Kidney (tissue), 14 donors: ENCODE data around the gene LTBP2. TPM values are rescaled to one million over a fixed set of nuclear protein-coding genes. Genes with fewer than 3 reads are reported as not detected.

Experiments
- DNase-seq, 5 donors: peaks; one replicate each; pipeline ENCODE4 v3.0.0-alpha.2; 2013 to 2020
- FAIRE-seq: peaks from 2 replicates; lab custom pipeline; 2012; peaks lifted over from hg19 to GRCh38; lab: Jason Lieb, UNC
- H3K27ac ChIP-seq, 2 donors: one replicate each; pipeline ENCODE4 v1.7.0; 2013; ENCODE audit warnings: low read depth in 2 of 2, low read length in 2 of 2, inconsistent platforms in 1 of 2
- H3K27me3 ChIP-seq: one replicate; pipeline ENCODE4 v1.7.1; 2013; ENCODE audit warnings: low read length, inconsistent platforms; ENCODE audit not compliant: control insufficient read depth, insufficient read depth
- H3K36me3 ChIP-seq, 3 donors: one replicate each; pipeline versions ENCODE4 v1.7.0 to v1.7.1; 2013; ENCODE audit warnings: low read length in 3 of 3, control low read depth in 1 of 3, inconsistent platforms in 1 of 3; ENCODE audit not compliant: insufficient read depth in 3 of 3, control insufficient read depth in 2 of 3
- H3K4me1 ChIP-seq, 3 donors: one replicate each; pipeline versions ENCODE4 v1.7.0 to v1.7.1; 2013; ENCODE audit warnings: low read length in 3 of 3, inconsistent platforms in 1 of 3, low read depth in 1 of 3; ENCODE audit not compliant: control insufficient read depth in 2 of 3, insufficient read depth in 2 of 3
- H3K4me3 ChIP-seq, 3 donors: one replicate each; pipeline versions ENCODE4 v1.7.0 to v1.8.1; 2013; ENCODE audit warnings: low read length in 3 of 3, control low read depth in 1 of 3, inconsistent platforms in 1 of 3
- H3K9ac ChIP-seq, 3 donors: one replicate each; pipeline versions ENCODE4 v1.7.0 to v1.7.1; 2013; ENCODE audit warnings: low read length in 3 of 3, control low read depth in 1 of 3, inconsistent platforms in 1 of 3
- H3K9me3 ChIP-seq, 3 donors: one replicate each; pipeline versions ENCODE4 v1.7.0 to v1.7.1; 2013; ENCODE audit warnings: low read length in 3 of 3, control low read depth in 1 of 3, inconsistent platforms in 1 of 3; ENCODE audit not compliant: control insufficient read depth in 2 of 3, insufficient read depth in 1 of 3
- CTCF ChIP-seq: IDR thresholded peaks from 3 replicates; pipeline ENCODE4 v1.5.1; 2012; ENCODE audit warnings: mild to moderate bottlenecking, moderate library complexity, borderline replicate concordance; ENCODE audit not compliant: insufficient read depth; ENCODE audit errors: extremely low read depth
- intact Hi-C: fragments of 100-400 bp; cut with DNase I; formaldehyde crosslinking; loops from one replicate; pipeline ENCODE4 v1.11.1; 2022
- polyA plus RNA-seq: library from polyadenylated mRNA; stranded (reverse); fragments of 350-450 nt; fragmentation: Illumina TruSeq; extraction: RNeasy Lipid Tissue Mini Kit (QIAGEN cat#74804); gene quantifications from one replicate; pipeline ENCODE4 v1.2.3, GENCODE V29; 2014; ENCODE audit warnings: low read depth, low replicate concordance; ENCODE audit not compliant: insufficient read depth
- total RNA-seq: library from RNA; stranded (reverse); fragmentation: NEBNext Ultra II Directional; extraction: Animal tissue kit (Norgen Biotek cat#: 25700); gene quantifications from one replicate; pipeline ENCODE4 v1.2.1, GENCODE V29; 2021
- donor health status: control.
- donor health status: control.
- donor health status: control.
- donor health status: control.
- donor health status: control.
- donor health status: DM: yes; HTN: yes; CAD: no.
- donor health status: Normal renal cell carcinoma (clear cell type).

The LTBP2 gene
- total and polyA plus RNA-seq, 2 donors from 2014 or later, result 2.9 to 10.4 TPM

GRCh38 chr14:74516451-74517160, 95.4 kb downstream of the LTBP2 start:
- Histone ChIP-seq H3K4me1 (no peaks in the 10 kb centered on the region), H3K27ac (no peak overlapping the region), H3K9ac (no peak overlapping the region), H3K27me3 (no peaks in the 10 kb centered on the region), H3K36me3 (peaks cover 0 to 4% (median 0%) of the 10 kb centered on the region in 3 donors), H3K9me3 (no peaks in the 10 kb centered on the region), H3K4me3 (no peak overlapping the region)
- TF ChIP-seq CTCF, result no peak
- no peak for FAIRE-seq
- DNase-seq, result peak in 1 of 5 donors; percentile 53
- intact Hi-C loops, result no loop called here

- H3K9me3 ChIP-seq, result no peaks in the 10 kb centered on the region
- no peak overlapping the region for H3K9ac ChIP-seq
- no peak for TF ChIP-seq CTCF
- no peaks in the 10 kb centered on the region for H3K27me3 ChIP-seq
- H3K4me1 ChIP-seq, result no peaks in the 10 kb centered on the region
- no peak overlapping the region for H3K4me3 ChIP-seq
- no peak overlapping the region for H3K27ac ChIP-seq
- intact Hi-C loops, result no loop called here
- DNase-seq (peak in 1 of 5 donors; percentile 19), FAIRE-seq (no peak)
- H3K36me3 ChIP-seq, result peaks cover 0 to under 1% (median 0%) of the 10 kb centered on the region in 3 donors
These were observed 96.1 kb downstream of the LTBP2 start for GRCh38 chr14:74515891-74516412.

- TF ChIP-seq CTCF, result no peak
- intact Hi-C loops, result no loop called here
- peak in 3 of 5 donors; percentile 30 to 64 (median 40) for DNase-seq
- no peak overlapping the region for H3K9ac ChIP-seq
- H3K9me3 ChIP-seq, result no peaks in the 10 kb centered on the region
- no peaks in the 10 kb centered on the region for H3K36me3 ChIP-seq
- H3K4me3 ChIP-seq, result no peak overlapping the region
- no peak for FAIRE-seq
- H3K27me3 ChIP-seq, result no peaks in the 10 kb centered on the region
- no peaks in the 10 kb centered on the region for H3K4me1 ChIP-seq
- H3K27ac ChIP-seq, result no peak overlapping the region
These were observed 97.5 kb downstream of the LTBP2 start for GRCh38 chr14:74514471-74514941.
